ENCODE results near the gene CHSY3. TPM values are rescaled to one million over a fixed set of nuclear protein-coding genes. Genes with fewer than 3 reads are reported as not detected.

The CHSY3 gene
- total RNA-seq, 4 donors from 2014 or later, result 1.3 to 2.1 (median 1.5) TPM

GRCh38 chr5:130021876-130022275 lies 117.6 kb downstream of the CHSY3 start:
- 89% methylated on average over 4 of the region's 4 CpGs for WGBS
- Histone ChIP-seq H3K27ac (no peak overlapping the region), H3K4me3 (no peak overlapping the region), H3K36me3 (no peaks in the 10 kb centered on the region), H3K4me1 (no peaks in the 10 kb centered on the region), H3K27me3 (no peaks in the 10 kb centered on the region), H3K9me3 (no peaks in the 10 kb centered on the region)
- no peak for DNase-seq (ENCODE audit: low spot score in 2 of 2)
- no peak for TF ChIP-seq CTCF (IDR thresholded peaks at IDR 0.05)
- no peak for TF ChIP-seq POLR2A (IDR thresholded peaks at IDR 0.05)
- no peak for TF ChIP-seq EP300 (IDR thresholded peaks at IDR 0.05)
- no peak for TF ChIP-seq POLR2AphosphoS5 (IDR thresholded peaks at IDR 0.05)

- H3K27me3 ChIP-seq, result no peaks in the 10 kb centered on the region
- TF ChIP-seq CTCF (IDR thresholded peaks at IDR 0.05) (no peak), POLR2A (IDR thresholded peaks at IDR 0.05) (no peak), POLR2AphosphoS5 (IDR thresholded peaks at IDR 0.05) (no peak), EP300 (IDR thresholded peaks at IDR 0.05) (no peak)
- no peaks in the 10 kb centered on the region for H3K36me3 ChIP-seq
- H3K9me3 ChIP-seq, result no peaks in the 10 kb centered on the region
- H3K4me1 ChIP-seq, result no peaks in the 10 kb centered on the region
- H3K27ac ChIP-seq, result no peak overlapping the region
- no peak overlapping the region for H3K4me3 ChIP-seq
- DNase-seq (ENCODE audit: low spot score in 2 of 2), result no peak
- 84% methylated on average over 3 of the region's 3 CpGs for WGBS
These were observed 119.3 kb downstream of the CHSY3 start for GRCh38 chr5:130023604-130024003.

- TF ChIP-seq CTCF (IDR thresholded peaks at IDR 0.05) (no peak), POLR2AphosphoS5 (IDR thresholded peaks at IDR 0.05) (no peak), POLR2A (IDR thresholded peaks at IDR 0.05) (no peak), EP300 (IDR thresholded peaks at IDR 0.05) (no peak)
- no peaks in the 10 kb centered on the region for H3K9me3 ChIP-seq
- DNase-seq (ENCODE audit: low spot score in 2 of 2), result no peak
- no peaks in the 10 kb centered on the region for H3K36me3 ChIP-seq
- no peak overlapping the region for H3K27ac ChIP-seq
- H3K27me3 ChIP-seq, result no peaks in the 10 kb centered on the region
- H3K4me1 ChIP-seq, result no peaks in the 10 kb centered on the region
- H3K4me3 ChIP-seq, result no peak overlapping the region
These were observed 119.7 kb downstream of the CHSY3 start for GRCh38 chr5:130024006-130024405.

- Histone ChIP-seq H3K27me3 (no peaks in the 10 kb centered on the region), H3K9me3 (no peaks in the 10 kb centered on the region), H3K27ac (no peak overlapping the region), H3K36me3 (no peaks in the 10 kb centered on the region), H3K4me3 (no peak overlapping the region), H3K4me1 (no peaks in the 10 kb centered on the region)
- DNase-seq (ENCODE audit: low spot score in 2 of 2), result no peak
- TF ChIP-seq POLR2AphosphoS5 (IDR thresholded peaks at IDR 0.05) (no peak), EP300 (IDR thresholded peaks at IDR 0.05) (no peak), POLR2A (IDR thresholded peaks at IDR 0.05) (no peak), CTCF (IDR thresholded peaks at IDR 0.05) (no peak)
- WGBS, result 96% methylated on average over 1 of the region's 1 CpG
These were observed 121.2 kb downstream of the CHSY3 start for GRCh38 chr5:130025511-130025910.

- H3K4me3 ChIP-seq, result no peak overlapping the region
- H3K27ac ChIP-seq, result no peak overlapping the region
- H3K36me3 ChIP-seq, result no peaks in the 10 kb centered on the region
- peak; percentile 72 to 79 for DNase-seq (ENCODE audit: low spot score in 2 of 2)
- no peaks in the 10 kb centered on the region for H3K27me3 ChIP-seq
- TF ChIP-seq POLR2AphosphoS5 (IDR thresholded peaks at IDR 0.05) (no peak), CTCF (IDR thresholded peaks at IDR 0.05) (no peak), EP300 (IDR thresholded peaks at IDR 0.05) (no peak), POLR2A (IDR thresholded peaks at IDR 0.05) (no peak)
- no peaks in the 10 kb centered on the region for H3K9me3 ChIP-seq
- WGBS, result 65% methylated on average over 3 of the region's 3 CpGs
- no peaks in the 10 kb centered on the region for H3K4me1 ChIP-seq
These were observed 128.5 kb downstream of the CHSY3 start for GRCh38 chr5:130032807-130033206.

All from suprapubic skin (tissue), 4 donors.